HUES6 (cell line): ENCODE data around the gene C16orf86.

ENCODE experiments used
- H3K27ac ChIP-seq: 2 replicates; pipeline ENCODE4 v1.7.0; 2013; ENCODE audit warnings: low read depth, mild to moderate bottlenecking, low read length, inconsistent platforms
- H3K27me3 ChIP-seq: 2 replicates; pipeline ENCODE4 v1.6.1; 2013; ENCODE audit warnings: low read length; ENCODE audit not compliant: control insufficient read depth, insufficient read depth
- H3K36me3 ChIP-seq: 2 replicates; pipeline ENCODE4 v1.6.1; 2013; ENCODE audit warnings: low read length; ENCODE audit not compliant: control insufficient read depth, insufficient read depth
- H3K4me1 ChIP-seq: 2 replicates; pipeline ENCODE4 v1.6.1; 2013; ENCODE audit warnings: low read length; ENCODE audit not compliant: control insufficient read depth, insufficient read depth
- H3K4me3 ChIP-seq: 2 replicates; pipeline ENCODE4 v1.5.1; 2013; ENCODE audit warnings: low read depth, low read length
- H3K9ac ChIP-seq: one replicate; pipeline ENCODE4 v1.6.1; 2013; ENCODE audit warnings: mild to moderate bottlenecking, low read length
- H3K9me3 ChIP-seq: 2 replicates; pipeline ENCODE4 v1.6.1; 2013; ENCODE audit warnings: low read depth, low read length; ENCODE audit not compliant: control insufficient read depth, insufficient read depth

Gene C16orf86

GRCh38 chr16:67668495-67669157 lies 2.0 kb downstream of the C16orf86 start:
- H3K27me3 ChIP-seq, result peaks cover 5% of the 10 kb centered on the region
- no peak overlapping the region for H3K9ac ChIP-seq
- no peak overlapping the region for H3K4me3 ChIP-seq
- H3K27ac ChIP-seq, result no peak overlapping the region
- H3K36me3 ChIP-seq, result no peaks in the 10 kb centered on the region
- no peaks in the 10 kb centered on the region for H3K9me3 ChIP-seq
- peaks cover 16% of the 10 kb centered on the region for H3K4me1 ChIP-seq

GRCh38 chr16:67669499-67670101 lies 3.0 kb downstream of the C16orf86 start:
- Histone ChIP-seq H3K27ac (no peak overlapping the region), H3K9ac (no peak overlapping the region), H3K9me3 (no peaks in the 10 kb centered on the region), H3K27me3 (peaks cover 5% of the 10 kb centered on the region), H3K4me3 (no peak overlapping the region), H3K36me3 (no peaks in the 10 kb centered on the region), H3K4me1 (peaks cover 16% of the 10 kb centered on the region)

- no peak overlapping the region for H3K9ac ChIP-seq
- H3K27ac ChIP-seq, result no peak overlapping the region
- H3K4me1 ChIP-seq, result peaks cover 9% of the 10 kb centered on the region
Observed at GRCh38 chr16:67672306-67672705, 5.7 kb downstream of the C16orf86 start.

GRCh38 chr16:67672739-67673662 lies 6.4 kb downstream of the C16orf86 start:
- no peak overlapping the region for H3K9ac ChIP-seq
- H3K27ac ChIP-seq, result no peak overlapping the region; the same call in 1 of the 2 replicates
- H3K4me1 ChIP-seq, result peaks cover 3% of the 10 kb centered on the region; the same call in 1 of the 2 replicates
- H3K27me3 ChIP-seq, result no peaks in the 10 kb centered on the region
- no peak overlapping the region for H3K4me3 ChIP-seq
- H3K9me3 ChIP-seq, result no peaks in the 10 kb centered on the region
- peaks cover 11% of the 10 kb centered on the region; the same call in 1 of the 2 replicates for H3K36me3 ChIP-seq

More at GRCh38 chr16:67672306-67672705, 5.7 kb downstream of the C16orf86 start:
- H3K27me3 ChIP-seq, result no peaks in the 10 kb centered on the region
- no peaks in the 10 kb centered on the region for H3K9me3 ChIP-seq
- H3K4me3 ChIP-seq, result no peak overlapping the region
- H3K36me3 ChIP-seq, result peaks cover 11% of the 10 kb centered on the region; the same call in 1 of the 2 replicates

- no peak overlapping the region; the same call in 1 of the 2 replicates for H3K27ac ChIP-seq
Observed at GRCh38 chr16:67673712-67674580, 7.3 kb downstream of the C16orf86 start.

GRCh38 chr16:67674851-67675578 lies 8.4 kb downstream of the C16orf86 start:
- H3K27me3 ChIP-seq, result no peaks in the 10 kb centered on the region
- H3K9me3 ChIP-seq, result no peaks in the 10 kb centered on the region
- no peak overlapping the region for H3K27ac ChIP-seq
- H3K4me1 ChIP-seq, result no peaks in the 10 kb centered on the region; the same call in 1 of the 2 replicates
- no peak overlapping the region for H3K4me3 ChIP-seq
- no peak overlapping the region for H3K9ac ChIP-seq
- peaks cover 11% of the 10 kb centered on the region; the same call in 1 of the 2 replicates for H3K36me3 ChIP-seq

More at GRCh38 chr16:67673712-67674580, 7.3 kb downstream of the C16orf86 start:
- Histone ChIP-seq H3K36me3 (peaks cover 11% of the 10 kb centered on the region; the same call in 1 of the 2 replicates), H3K9ac (no peak overlapping the region), H3K4me1 (no peaks in the 10 kb centered on the region; the same call in 1 of the 2 replicates), H3K4me3 (no peak overlapping the region), H3K27me3 (no peaks in the 10 kb centered on the region), H3K9me3 (no peaks in the 10 kb centered on the region)

GRCh38 chr16:67675579-67675935 lies 8.9 kb downstream of the C16orf86 start:
- Histone ChIP-seq H3K27ac (no peak overlapping the region), H3K36me3 (peaks cover 11% of the 10 kb centered on the region; the same call in 1 of the 2 replicates), H3K9me3 (no peaks in the 10 kb centered on the region), H3K27me3 (no peaks in the 10 kb centered on the region), H3K9ac (no peak overlapping the region), H3K4me1 (no peaks in the 10 kb centered on the region; the same call in 1 of the 2 replicates), H3K4me3 (no peak overlapping the region)

- no peak overlapping the region for H3K9ac ChIP-seq
Observed at GRCh38 chr16:67675999-67676398, 9.4 kb downstream of the C16orf86 start.

GRCh38 chr16:67676516-67676915 lies 9.9 kb downstream of the C16orf86 start:
- no peaks in the 10 kb centered on the region; the same call in 1 of the 2 replicates for H3K4me1 ChIP-seq

More at GRCh38 chr16:67675999-67676398, 9.4 kb downstream of the C16orf86 start:
- no peak overlapping the region for H3K27ac ChIP-seq
- peaks cover 14% of the 10 kb centered on the region; the same call in 1 of the 2 replicates for H3K36me3 ChIP-seq
- no peaks in the 10 kb centered on the region; the same call in 1 of the 2 replicates for H3K4me1 ChIP-seq
- no peaks in the 10 kb centered on the region for H3K9me3 ChIP-seq
- H3K4me3 ChIP-seq, result no peak overlapping the region
- H3K27me3 ChIP-seq, result no peaks in the 10 kb centered on the region

More at GRCh38 chr16:67676516-67676915, 9.9 kb downstream of the C16orf86 start:
- no peak overlapping the region for H3K9ac ChIP-seq
- H3K4me3 ChIP-seq, result no peak overlapping the region
- peaks cover 16% of the 10 kb centered on the region; the same call in 1 of the 2 replicates for H3K36me3 ChIP-seq
- no peak overlapping the region for H3K27ac ChIP-seq
- H3K27me3 ChIP-seq, result no peaks in the 10 kb centered on the region
- H3K9me3 ChIP-seq, result no peaks in the 10 kb centered on the region
